Neuronal stem cell (in vitro differentiated cells): ENCODE results near the gene VSIR.

Experiments used
- DNase-seq: peaks from one replicate; pipeline ENCODE4 v3.0.0-alpha.2; 2013; ENCODE audit warnings: low spot score
- H2AFZ ChIP-seq: one replicate; pipeline ENCODE4 v1.6.1; 2013; ENCODE audit warnings: mild to moderate bottlenecking, low read length, inconsistent platforms
- H2AK5ac ChIP-seq: 2 replicates; pipeline ENCODE4 v1.6.1; 2013; ENCODE audit warnings: low read depth, mild to moderate bottlenecking, inconsistent platforms, low read length, moderate library complexity, mixed read lengths
- H2BK120ac ChIP-seq: 2 replicates; pipeline ENCODE4 v1.6.1; 2013; ENCODE audit warnings: low read depth, mild to moderate bottlenecking, inconsistent platforms, low read length, moderate library complexity, mixed read lengths
- H2BK12ac ChIP-seq: one replicate; pipeline ENCODE4 v1.6.1; 2013; ENCODE audit warnings: low read length, inconsistent platforms
- H2BK15ac ChIP-seq: 2 replicates; pipeline ENCODE4 v1.6.1; 2013; ENCODE audit warnings: mild to moderate bottlenecking, low read length, inconsistent platforms, mixed read lengths
- H2BK5ac ChIP-seq: one replicate; pipeline ENCODE4 v1.6.1; 2013; ENCODE audit warnings: inconsistent platforms, mild to moderate bottlenecking, low read length, moderate library complexity
- H3K14ac ChIP-seq: one replicate; pipeline ENCODE4 v1.6.1; 2013; ENCODE audit warnings: low read length, inconsistent platforms
- H3K18ac ChIP-seq: 2 replicates; pipeline ENCODE4 v1.6.1; 2013; ENCODE audit warnings: low read length, inconsistent platforms
- H3K23ac ChIP-seq: 2 replicates; pipeline ENCODE4 v1.6.1; 2013; ENCODE audit warnings: low read depth, mild to moderate bottlenecking, mixed read lengths, low read length, inconsistent platforms; ENCODE audit not compliant: poor library complexity
- H3K27ac ChIP-seq: replicated peaks from 3 replicates; pipeline ENCODE4 v1.5.1; 2013; ENCODE audit warnings: low read length, inconsistent platforms
- H3K27me3 ChIP-seq, 3 experiments: 2 replicates each; pipeline ENCODE4 v1.6.1; 2013; ENCODE audit warnings: low read length in 3 of 3, mild to moderate bottlenecking in 2 of 3, inconsistent platforms in 1 of 3, low read depth in 1 of 3, mixed read lengths in 1 of 3, moderate library complexity in 1 of 3; ENCODE audit not compliant: control insufficient read depth in 3 of 3, insufficient read depth in 3 of 3
- H3K36me3 ChIP-seq, 2 donors: replicated peaks in 1 of 2; 2 replicates each; pipeline ENCODE4 v1.6.1; 2013; ENCODE audit warnings: low read length in 2 of 2; ENCODE audit not compliant: control insufficient read depth in 2 of 2, insufficient read depth in 2 of 2
- H3K4ac ChIP-seq: 2 replicates; pipeline ENCODE4 v1.6.1; 2013; ENCODE audit warnings: inconsistent platforms, mild to moderate bottlenecking, low read length, moderate library complexity
- H3K4me1 ChIP-seq, 2 donors: 1 replicate in 1 of 2; 2 replicates in 1 of 2; pipeline ENCODE4 v1.6.1; 2013; ENCODE audit warnings: low read length in 2 of 2, low read depth in 1 of 2; ENCODE audit not compliant: control insufficient read depth in 2 of 2, insufficient read depth in 1 of 2
- H3K4me2 ChIP-seq: one replicate; pipeline ENCODE4 v1.6.1; 2013; ENCODE audit warnings: mild to moderate bottlenecking, low read length, inconsistent platforms; ENCODE audit not compliant: insufficient read depth, poor library complexity, severe bottlenecking
- H3K4me3 ChIP-seq, 2 donors: 2 replicates each; pipeline ENCODE4 v1.5.1; 2013; ENCODE audit warnings: low read length in 2 of 2, mild to moderate bottlenecking in 2 of 2, inconsistent platforms in 1 of 2, moderate library complexity in 1 of 2
- H3K79me1 ChIP-seq: one replicate; pipeline ENCODE4 v1.6.1; 2013; ENCODE audit warnings: low read depth, mild to moderate bottlenecking, inconsistent platforms, low read length, moderate library complexity
- H3K9ac ChIP-seq: one replicate; pipeline ENCODE4 v1.6.1; 2013; ENCODE audit warnings: mild to moderate bottlenecking, low read depth, low read length, inconsistent platforms; ENCODE audit not compliant: poor library complexity
- H3K9me3 ChIP-seq, 2 donors: replicated peaks in 1 of 2; 2 replicates each; pipeline versions ENCODE3 to v1.6.1; 2013; ENCODE audit warnings: low read length in 2 of 2, mild to moderate bottlenecking in 2 of 2, inconsistent platforms in 1 of 2, low read depth in 1 of 2, mixed read lengths in 1 of 2, moderate library complexity in 1 of 2; ENCODE audit not compliant: control insufficient read depth in 2 of 2, insufficient read depth in 1 of 2
- H4K8ac ChIP-seq: one replicate; pipeline ENCODE4 v1.6.1; 2013; ENCODE audit warnings: low read depth, mild to moderate bottlenecking, inconsistent platforms, low read length, moderate library complexity
- H4K91ac ChIP-seq: one replicate; pipeline ENCODE4 v1.6.1; 2013; ENCODE audit warnings: low read length, low read depth, mild to moderate bottlenecking, inconsistent platforms; ENCODE audit not compliant: poor library complexity
- WGBS, 2 donors: extraction: QIAGEN DNeasy Blood & Tissue Kit; methylation state at CpG; one replicate each; pipeline ENCODE4 v1.1.7; 2013; ENCODE audit warnings: missing lambda C conversion rate in 2 of 2, mixed read lengths in 1 of 2; ENCODE audit not compliant: insufficient read length in 2 of 2, insufficient replicate concordance in 1 of 2; ENCODE audit errors: extremely low coverage in 2 of 2; 5-methylcytosine and 5-hydroxymethylcytosine counted together

VSIR gene

DNA sequence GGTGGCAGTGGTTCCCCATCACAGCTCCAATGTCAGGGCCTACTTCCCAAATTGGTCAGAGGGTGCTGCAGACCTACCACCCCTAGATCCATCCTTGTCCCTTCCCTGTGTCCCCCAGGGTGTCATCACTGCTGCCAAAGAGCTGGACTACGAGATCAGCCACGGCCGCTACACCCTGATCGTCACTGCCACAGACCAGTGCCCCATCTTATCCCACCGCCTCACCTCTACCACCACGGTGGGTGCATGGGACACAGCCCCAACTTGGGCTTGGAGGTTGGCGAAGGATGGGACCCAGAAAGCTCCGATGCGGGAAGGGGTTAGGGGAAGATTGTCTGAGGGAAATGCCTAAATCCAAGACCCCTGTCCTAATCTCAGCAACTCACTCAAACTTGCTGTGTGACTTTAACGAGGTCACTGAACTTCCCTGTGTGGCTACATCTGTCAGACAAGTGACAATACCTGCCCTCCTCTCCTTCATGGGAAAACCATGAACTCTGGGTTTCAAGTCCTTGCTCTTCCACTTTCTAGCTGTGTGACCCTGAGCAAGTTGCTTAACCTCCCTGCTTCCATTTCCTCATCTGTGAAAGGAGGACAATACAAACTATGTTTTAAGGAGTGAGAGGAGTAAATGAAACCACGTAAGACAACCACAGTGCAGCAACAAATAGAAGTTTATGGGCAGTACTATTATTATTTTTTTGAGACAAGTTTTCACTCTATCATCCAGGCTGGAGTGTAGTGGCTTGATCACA lies 4.9 kb upstream of the VSIR start:
- Histone ChIP-seq H4K91ac (no peak overlapping the region), H3K79me1 (no peaks in the 10 kb centered on the region), H3K4me2 (no peak overlapping the region), H2BK120ac (no peak overlapping the region), H3K23ac (peak overlapping the region; percentile 43), H3K4me1 (peaks cover 2 to 3% of the 10 kb centered on the region in 2 donors), H2AFZ (no peak overlapping the region), H3K18ac (no peak overlapping the region), H4K8ac (no peak overlapping the region), H2BK12ac (no peak overlapping the region), H3K4me3 (no peak overlapping the region), H3K4ac (no peak overlapping the region), H3K27me3 (peaks cover 0 to 60% (median 4%) of the 10 kb centered on the region in 3 experiments), H3K9ac (no peak overlapping the region), H2BK15ac (no peak overlapping the region), H3K36me3 (no peaks in the 10 kb centered on the region), H3K14ac (peak overlapping the region; percentile 48), H3K27ac (no peak overlapping the region), H2BK5ac (no peak overlapping the region), H2AK5ac (no peak overlapping the region), H3K9me3 (no peaks in the 10 kb centered on the region)
- DNase-seq = no peak
- WGBS, 2 donors = no CpG with 5 or more reads among the region's 11 CpGs

- Histone ChIP-seq H3K27me3 (peaks cover 0 to 62% (median 12%) of the 10 kb centered on the region in 3 experiments), H3K4me1 (peaks cover 2 to 3% of the 10 kb centered on the region in 2 donors), H3K23ac (no peak overlapping the region), H3K4me2 (no peak overlapping the region), H3K9me3 (no peaks in the 10 kb centered on the region), H3K4ac (no peak overlapping the region), H4K8ac (no peak overlapping the region), H2AFZ (no peak overlapping the region), H4K91ac (no peak overlapping the region), H3K79me1 (no peaks in the 10 kb centered on the region), H3K14ac (peak overlapping the region; percentile 42), H2BK12ac (no peak overlapping the region), H3K27ac (no peak overlapping the region), H2AK5ac (no peak overlapping the region), H2BK5ac (no peak overlapping the region), H3K4me3 (peak overlapping the region in 1 of 2 donors; percentile 12), H2BK15ac (no peak overlapping the region), H3K36me3 (no peaks in the 10 kb centered on the region), H2BK120ac (no peak overlapping the region), H3K9ac (peak overlapping the region; percentile 45), H3K18ac (no peak overlapping the region)
- no CpG with 5 or more reads among the region's 17 CpGs for WGBS, 2 donors
- no peak for DNase-seq
These were observed 4.1 kb upstream of the VSIR start for GRCh38 chr10:71777213-71777985.

DNA sequence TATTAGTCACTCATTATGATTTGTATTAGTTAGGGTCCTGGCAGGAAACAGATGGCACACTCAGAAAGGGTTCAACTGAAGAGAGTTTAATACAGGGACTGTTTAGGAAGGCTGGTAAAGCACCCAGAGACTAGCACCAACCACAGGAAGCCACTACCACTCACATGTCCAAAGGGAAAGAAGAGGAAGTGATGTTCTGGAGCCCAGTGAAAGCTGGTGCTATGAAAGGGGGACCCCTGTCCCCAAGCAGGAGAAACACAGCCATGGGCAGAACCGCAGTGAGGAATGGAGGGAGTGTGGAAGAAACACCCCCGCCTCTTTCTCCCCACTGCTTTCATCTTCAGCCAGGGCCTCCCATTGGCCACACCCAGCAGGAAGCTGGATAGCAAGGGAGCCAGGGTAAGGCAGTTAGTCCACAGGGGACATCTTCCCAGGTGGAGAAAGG lies 3.2 kb upstream of the VSIR start:
- Histone ChIP-seq H3K27ac (no peak overlapping the region), H2BK12ac (no peak overlapping the region), H4K8ac (no peak overlapping the region), H2AK5ac (no peak overlapping the region), H3K9me3 (no peaks in the 10 kb centered on the region), H3K27me3 (peaks cover 0 to 63% (median 18%) of the 10 kb centered on the region in 3 experiments), H3K4me1 (peaks cover 2 to 3% of the 10 kb centered on the region in 2 donors), H3K4me3 (no peak overlapping the region), H3K79me1 (no peaks in the 10 kb centered on the region), H3K4ac (no peak overlapping the region), H3K9ac (no peak overlapping the region), H4K91ac (no peak overlapping the region), H2BK120ac (no peak overlapping the region), H3K18ac (no peak overlapping the region), H2AFZ (no peak overlapping the region), H2BK5ac (no peak overlapping the region), H2BK15ac (no peak overlapping the region), H3K23ac (no peak overlapping the region), H3K36me3 (no peaks in the 10 kb centered on the region), H3K4me2 (no peak overlapping the region), H3K14ac (no peak overlapping the region)
- WGBS, 2 donors = no CpG with 5 or more reads among the region's 2 CpGs
- DNase-seq = no peak
